Measurements from ENCODE around the gene STK10. TPM values are rescaled to one million over a fixed set of nuclear protein-coding genes. Genes with fewer than 3 reads are reported as not detected.

Gene STK10
- total and polyA plus RNA-seq, 11 donors = 5.5 to 52.9 (median 10.2) TPM

GRCh38 chr5:172004824-172005237 is 183.2 kb downstream of the STK10 start:
- peaks cover 4 to 77% (median 64%) of the 10 kb centered on the region in 12 donors for H3K4me1 ChIP-seq
- TF ChIP-seq POLR2A (IDR thresholded peaks at IDR 0.05) = no peak
- no peak for TF ChIP-seq CTCF (IDR thresholded peaks at IDR 0.05)

GRCh38 chr5:172003746-172004145 is 184.3 kb downstream of the STK10 start:
- intact Hi-C loops (cut with DNase I) = loop anchor here in 5 of 10 donors (10.0 kb wide), 2 partner anchors 49 to 89 kb away; no protein-coding TSS in a partner anchor
- 20 to 27% (median 22%) methylated on average over 1 of the region's 1 CpG for WGBS, 4 donors
- H3K4me1 ChIP-seq = peaks cover 4 to 82% (median 65%) of the 10 kb centered on the region in 12 donors
- peak overlapping the region in 6 of 12 donors; percentile 32 to 96 (median 88) for H3K4me3 ChIP-seq
- no peaks in the 10 kb centered on the region for H3K9me3 ChIP-seq
- H3K27ac ChIP-seq = peak overlapping the region in 11 of 12 donors; percentile 8 to 99 (median 94)
- H3K27me3 ChIP-seq = no peaks in the 10 kb centered on the region
- DNase-seq (no peak), ATAC-seq (no peak)
- no peaks in the 10 kb centered on the region for H3K36me3 ChIP-seq
- TF ChIP-seq POLR2A (IDR thresholded peaks at IDR 0.05) (no peak), CTCF (IDR thresholded peaks at IDR 0.05) (no peak)

More at GRCh38 chr5:172004824-172005237, 183.2 kb downstream of the STK10 start:
- no peak for DNase-seq
- H3K9me3 ChIP-seq = no peaks in the 10 kb centered on the region
- H3K4me3 ChIP-seq = peak overlapping the region in 11 of 12 donors; percentile 74 to 96 (median 86)
- H3K27ac ChIP-seq = peak overlapping the region in 11 of 12 donors; percentile 92 to 99 (median 96)
- H3K36me3 ChIP-seq = no peaks in the 10 kb centered on the region
- intact Hi-C loops (cut with DNase I) = loop anchor here in 9 of 10 donors (5.0 to 10.0 kb wide), 7 partner anchors 42 to 182 kb away; partner anchors contain the start of gene STK10 (in 1 of the 9)
- 27 to 32% (median 32%) methylated on average over 3 of the region's 3 CpGs for WGBS, 4 donors
- no peak for ATAC-seq
- no peaks in the 10 kb centered on the region for H3K27me3 ChIP-seq

- intact Hi-C loops (cut with DNase I) = loop anchor here in 5 of 10 donors (10.0 kb wide), 2 partner anchors 48 to 88 kb away; no protein-coding TSS in a partner anchor
- WGBS, 4 donors = 63 to 78% (median 75%) methylated on average over 6 of the region's 6 CpGs
- Histone ChIP-seq H3K27ac (peak overlapping the region in 10 of 12 donors; percentile 8 to 98 (median 80)), H3K36me3 (no peaks in the 10 kb centered on the region), H3K9me3 (no peaks in the 10 kb centered on the region), H3K4me3 (peak overlapping the region in 3 of 12 donors; percentile 32 to 90 (median 75)), H3K4me1 (peaks cover 4 to 79% (median 59%) of the 10 kb centered on the region in 12 donors), H3K27me3 (no peaks in the 10 kb centered on the region)
- DNase-seq = no peak
- no peak for ATAC-seq
- TF ChIP-seq POLR2A (IDR thresholded peaks at IDR 0.05) = no peak
- TF ChIP-seq CTCF (IDR thresholded peaks at IDR 0.05) = no peak
These were observed 185.0 kb downstream of the STK10 start for GRCh38 chr5:172002840-172003512.

- no peaks in the 10 kb centered on the region for H3K27me3 ChIP-seq
These were observed 185.7 kb downstream of the STK10 start for GRCh38 chr5:172002310-172002709.

More at GRCh38 chr5:172002310-172002709, 185.7 kb downstream of the STK10 start:
- Histone ChIP-seq H3K36me3 (no peaks in the 10 kb centered on the region), H3K9me3 (no peaks in the 10 kb centered on the region), H3K4me1 (peaks cover 4 to 79% (median 55%) of the 10 kb centered on the region in 12 donors), H3K27ac (peak overlapping the region in 3 of 12 donors; percentile 3 to 96 (median 8)), H3K4me3 (no peak overlapping the region)
- intact Hi-C loops (cut with DNase I) = loop anchor here in 5 of 10 donors (10.0 kb wide), 2 partner anchors 48 to 88 kb away; no protein-coding TSS in a partner anchor
- ATAC-seq (no peak), DNase-seq (no peak)
- TF ChIP-seq CTCF (IDR thresholded peaks at IDR 0.05) = peak in 7 of 12 donors; percentile 14 to 41 (median 27)
- TF ChIP-seq POLR2A (IDR thresholded peaks at IDR 0.05) = no peak
- whole genome bisulfite sequencing, 4 donors = 30 to 47% (median 42%) methylated on average over 2 of the region's 2 CpGs
